Neural progenitor cell (in vitro differentiated cells): ENCODE data around the gene OTUD3.

Experiments
- CTCF ChIP-seq: fragments of 200-600 bp; sonication (generic); IDR thresholded peaks from 2 replicates; pipeline ENCODE4 v1.5.1; 2017; ENCODE audit warnings: antibody characterized with exemption, mild to moderate bottlenecking
- EZH2 ChIP-seq: fragments of 200-600 bp; sonication (generic); IDR thresholded peaks from 2 replicates; pipeline ENCODE4 v1.6.1; 2017; ENCODE audit warnings: antibody characterized with exemption, mild to moderate bottlenecking, moderate library complexity
- EZH2phosphoT487 ChIP-seq: fragments of 200-600 bp; sonication (generic); IDR thresholded peaks from 2 replicates; pipeline ENCODE4 v1.6.1; 2017; ENCODE audit warnings: antibody characterized with exemption

- TF ChIP-seq CTCF = no peak
- no peak for TF ChIP-seq EZH2
- TF ChIP-seq EZH2phosphoT487 = no peak
Measured at GRCh38 chr1:19945914-19946313, 63.7 kb downstream of the OTUD3 start.
